ENCODE measurements around the gene RTL3. TPM values are rescaled to one million over a fixed set of nuclear protein-coding genes. Genes with fewer than 3 reads are reported as not detected.

RTL3 gene
- total RNA-seq, 1 experiment from 2014 or later: not detected

GRCh38 chrX:78661836-78662235, 2.7 kb upstream of the RTL3 start:
- Mint-ChIP-seq H3K36me3 (ENCODE audit: insufficient read depth, unreplicated experiment) (no peaks in the 10 kb centered on the region), H3K27ac (ENCODE audit: unreplicated experiment) (no peak overlapping the region), H3K9me3 (ENCODE audit: unreplicated experiment) (no peaks in the 10 kb centered on the region), H3K27me3 (ENCODE audit: insufficient read depth, unreplicated experiment) (no peaks in the 10 kb centered on the region), H3K4me3 (ENCODE audit: unreplicated experiment) (no peak overlapping the region), H3K4me1 (ENCODE audit: low read depth, unreplicated experiment) (no peaks in the 10 kb centered on the region)
- Histone ChIP-seq H3K4me3 (ENCODE audit: low read depth, low read length) (no peak overlapping the region), H3K36me3 (ENCODE audit: control insufficient read depth, insufficient read depth, low read length) (no peaks in the 10 kb centered on the region), H3K4me1 (no peaks in the 10 kb centered on the region), H3K9me3 (no peaks in the 10 kb centered on the region), H3K27me3 (replicated peaks; ENCODE audit: control insufficient read depth, insufficient read depth, low read length) (no peaks in the 10 kb centered on the region)
- no peak for TF ChIP-seq CTCF (IDR thresholded peaks at IDR 0.05; ENCODE audit: insufficient read depth in 1 of 2, low read depth in 1 of 2, low read length in 1 of 2, severe bottlenecking in 1 of 2, unreplicated experiment in 1 of 2)
- ChIA-PET POLR2A (no interaction called here), CTCF (no interaction called here)
- intact Hi-C loops (cut with micrococcal nuclease; ENCODE audit: unreplicated experiment): no loop called here
- no peak for DNase-seq
- no TSS peak for BruUV-seq (replicated peaks)

GRCh38 chrX:78659955-78660354, 827 bp upstream of the RTL3 start:
- Histone ChIP-seq H3K36me3 (ENCODE audit: control insufficient read depth, insufficient read depth, low read length) (no peaks in the 10 kb centered on the region), H3K4me1 (no peaks in the 10 kb centered on the region), H3K27me3 (replicated peaks; ENCODE audit: control insufficient read depth, insufficient read depth, low read length) (no peaks in the 10 kb centered on the region), H3K4me3 (ENCODE audit: low read depth, low read length) (no peak overlapping the region), H3K9me3 (no peaks in the 10 kb centered on the region)
- no peaks in the 10 kb centered on the region for H3K36me3 Mint-ChIP-seq (ENCODE audit: insufficient read depth, unreplicated experiment)
- no peaks in the 10 kb centered on the region for H3K27me3 Mint-ChIP-seq (ENCODE audit: insufficient read depth, unreplicated experiment)
- no TSS peak for BruUV-seq (replicated peaks)
- ChIA-PET CTCF (no interaction called here), POLR2A (no interaction called here)
- no peak overlapping the region for H3K4me3 Mint-ChIP-seq (ENCODE audit: unreplicated experiment)
- intact Hi-C loops (cut with micrococcal nuclease; ENCODE audit: unreplicated experiment): no loop called here
- DNase-seq: no peak
- no peak overlapping the region for H3K27ac Mint-ChIP-seq (ENCODE audit: unreplicated experiment)
- H3K9me3 Mint-ChIP-seq (ENCODE audit: unreplicated experiment): no peaks in the 10 kb centered on the region
- TF ChIP-seq CTCF (IDR thresholded peaks at IDR 0.05; ENCODE audit: insufficient read depth in 1 of 2, low read depth in 1 of 2, low read length in 1 of 2, severe bottlenecking in 1 of 2, unreplicated experiment in 1 of 2): no peak
- H3K4me1 Mint-ChIP-seq (ENCODE audit: low read depth, unreplicated experiment): no peaks in the 10 kb centered on the region

GRCh38 chrX:78658414-78658813, 714 bp downstream of the RTL3 start:
- no peak for DNase-seq
- H3K4me1 ChIP-seq: no peaks in the 10 kb centered on the region
- H3K9me3 ChIP-seq: no peaks in the 10 kb centered on the region
- POLR2A ChIA-PET: no interaction called here
- Mint-ChIP-seq H3K4me3 (ENCODE audit: unreplicated experiment) (no peak overlapping the region), H3K9me3 (ENCODE audit: unreplicated experiment) (no peaks in the 10 kb centered on the region), H3K27ac (ENCODE audit: unreplicated experiment) (no peak overlapping the region), H3K4me1 (ENCODE audit: low read depth, unreplicated experiment) (no peaks in the 10 kb centered on the region), H3K36me3 (ENCODE audit: insufficient read depth, unreplicated experiment) (no peaks in the 10 kb centered on the region), H3K27me3 (ENCODE audit: insufficient read depth, unreplicated experiment) (no peaks in the 10 kb centered on the region)
- no peaks in the 10 kb centered on the region for H3K27me3 ChIP-seq (replicated peaks; ENCODE audit: control insufficient read depth, insufficient read depth, low read length)
- H3K4me3 ChIP-seq (ENCODE audit: low read depth, low read length): no peak overlapping the region
- CTCF ChIA-PET: no interaction called here
- no peak for TF ChIP-seq CTCF (IDR thresholded peaks at IDR 0.05; ENCODE audit: insufficient read depth in 1 of 2, low read depth in 1 of 2, low read length in 1 of 2, severe bottlenecking in 1 of 2, unreplicated experiment in 1 of 2)
- no TSS peak for BruUV-seq (replicated peaks)
- intact Hi-C loops (cut with micrococcal nuclease; ENCODE audit: unreplicated experiment): no loop called here
- no peaks in the 10 kb centered on the region for H3K36me3 ChIP-seq (ENCODE audit: control insufficient read depth, insufficient read depth, low read length)

Data from Caco-2 (cell line).